HG02571 (cell line): Measurements from ENCODE around the gene GDF9.

Experiments used
- ATAC-seq: cut with Tn5 transposase; IDR thresholded peaks from one replicate; pipeline ENCODE4 v1.9.1; 2021; ENCODE audit warnings: mild to moderate bottlenecking, moderate library complexity; ENCODE audit not compliant: unreplicated experiment

Gene GDF9

GRCh38 chr5:132866342-132867045 is at the start of gene GDF9, which contains the start of gene UQCRQ:
Gene GDF9, minus strand, starts transcription at chr5:132866469. Its CDS starts 1,936 bp downstream, at chr5:132864533.
Gene UQCRQ, plus strand, starts transcription at chr5:132866642. Its CDS starts 240 bp downstream, at chr5:132866882.
- ATAC-seq: peak; percentile 100

- no peak for ATAC-seq
These were observed 49.4 kb upstream of the GDF9 start for GRCh38 chr5:132915681-132916080.

- no peak for ATAC-seq
These were observed 43.4 kb upstream of the GDF9 start for GRCh38 chr5:132909702-132910101.

GRCh38 chr5:132907161-132907560 is 40.9 kb upstream of the GDF9 start:
- ATAC-seq: no peak

GRCh38 chr5:132905938-132906337 is 39.7 kb upstream of the GDF9 start:
- no peak for ATAC-seq

- no peak for ATAC-seq
These were observed 35.5 kb upstream of the GDF9 start for GRCh38 chr5:132901730-132902129.

- ATAC-seq: no peak
These were observed 34.8 kb upstream of the GDF9 start for GRCh38 chr5:132901036-132901435.

GRCh38 chr5:132898094-132898493 is 31.8 kb upstream of the GDF9 start:
- no peak for ATAC-seq

GRCh38 chr5:132896685-132897084 is 30.4 kb upstream of the GDF9 start:
- no peak for ATAC-seq

GRCh38 chr5:132895719-132896305 is 29.5 kb upstream of the GDF9 start:
- no peak for ATAC-seq

GRCh38 chr5:132890817-132891216 is 24.5 kb upstream of the GDF9 start:
- no peak for ATAC-seq

GRCh38 chr5:132889501-132889900 is 23.2 kb upstream of the GDF9 start:
- ATAC-seq: no peak

GRCh38 chr5:132887283-132887682 is 21.0 kb upstream of the GDF9 start:
- no peak for ATAC-seq

- no peak for ATAC-seq
These were observed 20.0 kb upstream of the GDF9 start for GRCh38 chr5:132886064-132886823.

- ATAC-seq: no peak
These were observed 18.3 kb upstream of the GDF9 start for GRCh38 chr5:132884548-132884947.

- no peak for ATAC-seq
These were observed 17.1 kb upstream of the GDF9 start for GRCh38 chr5:132883261-132883834.

GRCh38 chr5:132877938-132878337 is 11.7 kb upstream of the GDF9 start:
- ATAC-seq: no peak

- ATAC-seq: no peak
These were observed 11.2 kb upstream of the GDF9 start for GRCh38 chr5:132877466-132877865.

- ATAC-seq: no peak
These were observed 9.9 kb upstream of the GDF9 start for GRCh38 chr5:132876020-132876759.

GRCh38 chr5:132873930-132874271 is 7.6 kb upstream of the GDF9 start:
- no peak for ATAC-seq
